Measurements from ENCODE around the gene KCNH3. TPM values are rescaled to one million over a fixed set of nuclear protein-coding genes. Genes with fewer than 3 reads are reported as not detected.
"Not testable (repeated sequence)": the region's sequence is repeated elsewhere in the genome, so short reads cannot be mapped to it uniquely, and the experiment has no call there.

KCNH3 gene
- total and polyA plus RNA-seq, 2 of the 4 experiments (the other 2 are of a cell fraction): 0.10 TPM; not detected in 1

DNA sequence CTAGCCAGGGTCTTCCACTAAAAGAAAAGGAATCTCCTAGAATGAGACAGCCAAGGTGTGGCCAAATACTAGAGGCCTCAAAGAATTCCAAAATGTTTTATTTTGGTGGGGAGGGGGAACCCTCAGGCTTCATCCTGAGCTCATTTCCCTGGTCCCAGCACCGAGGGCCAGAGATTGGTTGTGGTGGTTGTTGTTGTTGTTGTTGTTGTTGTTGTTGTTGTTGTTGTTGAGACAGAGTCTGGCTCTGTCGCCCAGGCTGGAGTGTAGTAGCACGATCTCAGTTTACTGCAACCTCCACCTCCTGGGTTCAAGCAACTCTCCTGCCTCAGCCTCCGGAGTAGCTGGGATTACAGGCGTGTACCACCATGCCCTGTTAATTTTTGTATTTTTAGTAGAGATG, 4.7 kb upstream of the KCNH3 start:
- H4K91ac ChIP-seq (ENCODE audit: insufficient read depth, low read depth, low read length); H2BK15ac ChIP-seq (ENCODE audit: low read depth, low read length); H3K4me3 ChIP-seq (ENCODE audit: insufficient read depth, low read depth, low read length); H4K8ac ChIP-seq (ENCODE audit: low read depth in 2 of 2, low read length in 2 of 2); ATAC-seq (ENCODE audit: low read depth); H3K56ac ChIP-seq (ENCODE audit: extremely low read depth, insufficient read depth, low read length); in situ Hi-C loops (cut with MboI; ENCODE audit: low sequenced_read_pairs); H2AFZ ChIP-seq (replicated peaks; ENCODE audit: low read length, poor library complexity); dilution Hi-C loops (cut with HindIII; ENCODE audit: low sequenced_read_pairs, unreplicated experiment); H3K4ac ChIP-seq (ENCODE audit: low read depth, low read length); H3K27ac ChIP-seq (ENCODE audit: insufficient read depth, low read length); H3K79me1 ChIP-seq (ENCODE audit: low read depth in 1 of 2, low read length in 2 of 2); H2AK5ac ChIP-seq (ENCODE audit: low read depth, low read length); H2BK120ac ChIP-seq (ENCODE audit: low read depth, low read length); H3K9ac ChIP-seq (ENCODE audit: low read depth, low read length); H4K20me1 ChIP-seq (ENCODE audit: insufficient read depth, low read length); H3K4me2 ChIP-seq (ENCODE audit: low read depth, low read length); H4K5ac ChIP-seq (ENCODE audit: low read depth, low read length); H2BK5ac ChIP-seq (ENCODE audit: low read depth, low read length, poor library complexity, severe bottlenecking); POLR2A ChIA-PET (ENCODE audit: unreplicated experiment); H3K14ac ChIP-seq (replicated peaks; ENCODE audit: low read depth, low read length); intact Hi-C loops (cut with micrococcal nuclease); H3K4me1 ChIP-seq (ENCODE audit: control insufficient read depth, insufficient read depth, low read length); DNase-seq; H2AK9ac ChIP-seq (replicated peaks; ENCODE audit: low read depth, low read length, poor library complexity); H3K36me3 ChIP-seq (ENCODE audit: control insufficient read depth, insufficient read depth, low read length); H3K9me1 ChIP-seq (ENCODE audit: insufficient read depth, low read length); H2BK20ac ChIP-seq (ENCODE audit: low read depth, low read length); H3K9me3 ChIP-seq (ENCODE audit: control insufficient read depth, insufficient read depth, low read length); BruUV-seq (replicated peaks); H3K23ac ChIP-seq (ENCODE audit: low read depth, low read length); H3K18ac ChIP-seq (ENCODE audit: low read depth, low read length): not testable (repeated sequence)
- peaks cover 19% of the 10 kb centered on the region for H3K27me3 ChIP-seq (ENCODE audit: control insufficient read depth, insufficient read depth, low read length)
- CTCF ChIA-PET: interaction anchor here (0.6 to 1.7 kb wide), 2 partner anchors 19 to 20 kb away, joined by 3 to 4 read pairs; no protein-coding TSS in a partner anchor
- WGBS, 2 experiments (ENCODE audit: extremely low coverage in 2 of 2, insufficient read length in 1 of 2): 100% methylated on average over 1 of the region's 5 CpGs; no CpG with 5 or more reads in 1 of the 2 experiments
